HEK293 (cell line): Measurements from ENCODE around the gene RNF175.

Experiments
- CTCF ChIA-PET: fragments of 350-600 bp; formaldehyde crosslinking; extraction: SDS; loops from one replicate; lab custom pipeline; 2021; ENCODE audit warnings: antibody characterized with exemption; lab: Yijun Ruan, JAX
- POLR2A ChIA-PET: fragments of 300-600 bp; formaldehyde crosslinking; extraction: SDS; loops from one replicate; lab custom pipeline; 2020; ENCODE audit warnings: antibody characterized with exemption, inconsistent platforms; lab: Yijun Ruan, JAX
- H3K27ac ChIP-seq: fragments of 200-500 bp; sonication (Bioruptor generic); 2 replicates; pipeline ENCODE4 v1.5.1; 2014; ENCODE audit warnings: low read depth, low read length, control low read depth, inconsistent platforms; ENCODE audit errors: extremely low read depth
- H3K36me3 ChIP-seq, 2 experiments: fragments of 200-500 bp in 1 of 2; sonication (Bioruptor generic) in 1 of 2; 1 replicate in 1 of 2; 2 replicates in 1 of 2; pipeline ENCODE4 v1.5.1; 2014 to 2017; ENCODE audit warnings: inconsistent platforms in 2 of 2, low read length in 2 of 2; ENCODE audit not compliant: control insufficient read depth in 2 of 2, insufficient read depth in 1 of 2
- H3K4me1 ChIP-seq: fragments of 200-500 bp; sonication (Bioruptor generic); 2 replicates; pipeline ENCODE4 v1.5.1; 2014; ENCODE audit warnings: mild to moderate bottlenecking, low read length, inconsistent platforms; ENCODE audit not compliant: control insufficient read depth, insufficient read depth
- H3K4me3 ChIP-seq: 2 replicates; pipeline ENCODE4 v1.5.1; 2011; ENCODE audit warnings: low read depth, mild to moderate bottlenecking, control low read depth, low read length, moderate library complexity
- H3K9me3 ChIP-seq: fragments of 200-500 bp; sonication (Bioruptor generic); 2 replicates; pipeline ENCODE4 v1.5.1; 2014; ENCODE audit warnings: low read depth, low read length, inconsistent platforms; ENCODE audit not compliant: control insufficient read depth, insufficient read depth
- GLIS1 ChIP-seq: fragments of 450-650 bp; formaldehyde crosslinking; IDR thresholded peaks from 2 replicates; pipeline ENCODE4 v1.5.1; 2016; ENCODE audit warnings: missing biosample characterization, missing genetic modification characterization
- MYNN ChIP-seq: fragments of 450-650 bp; formaldehyde crosslinking; IDR thresholded peaks from 2 replicates; pipeline ENCODE4 v1.5.1; 2016; ENCODE audit warnings: missing biosample characterization, missing genetic modification characterization, borderline replicate concordance
- PATZ1 ChIP-seq: fragments of 450-650 bp; formaldehyde crosslinking; IDR thresholded peaks from 2 replicates; pipeline ENCODE4 v1.5.1; 2016; ENCODE audit warnings: missing biosample characterization, missing genetic modification characterization
- PBX3 ChIP-seq: sonication (generic); formaldehyde crosslinking; IDR thresholded peaks from 2 replicates; pipeline ENCODE4 v1.8.1; 2022; ENCODE audit warnings: mild to moderate bottlenecking, moderate library complexity, missing genetic modification reagents
- PRDM4 ChIP-seq: fragments of 450-650 bp; formaldehyde crosslinking; IDR thresholded peaks from 2 replicates; pipeline ENCODE4 v1.5.1; 2017; ENCODE audit warnings: missing biosample characterization, missing genetic modification characterization
- ZBTB44 ChIP-seq: fragments of 450-650 bp; IDR thresholded peaks from 2 replicates; pipeline ENCODE4 v1.5.1; 2018; ENCODE audit warnings: missing biosample characterization, mild to moderate bottlenecking, missing genetic modification characterization
- ZBTB48 ChIP-seq: fragments of 450-650 bp; formaldehyde crosslinking; IDR thresholded peaks from 2 replicates; pipeline ENCODE4 v1.5.1; 2016; ENCODE audit warnings: missing biosample characterization, missing genetic modification characterization
- ZIC2 ChIP-seq: fragments of 450-650 bp; formaldehyde crosslinking; IDR thresholded peaks from 2 replicates; pipeline ENCODE4 v1.5.1; 2016; ENCODE audit warnings: missing biosample characterization, missing genetic modification characterization
- ZNF132 ChIP-seq: fragments of 450-650 bp; formaldehyde crosslinking; IDR thresholded peaks from 2 replicates; pipeline ENCODE4 v1.5.1; 2017; ENCODE audit warnings: missing biosample characterization, missing genetic modification characterization, borderline replicate concordance
- ZNF26 ChIP-seq: fragments of 450-650 bp; formaldehyde crosslinking; IDR thresholded peaks from 2 replicates; pipeline ENCODE4 v1.5.1; 2016; ENCODE audit warnings: missing biosample characterization, missing genetic modification characterization
- ZNF311 ChIP-seq: fragments of 450-650 bp; formaldehyde crosslinking; IDR thresholded peaks from 2 replicates; pipeline ENCODE4 v1.5.1; 2017; ENCODE audit warnings: missing biosample characterization, missing genetic modification characterization, borderline replicate concordance
- ZNF324 ChIP-seq: fragments of 450-650 bp; formaldehyde crosslinking; IDR thresholded peaks from 2 replicates; pipeline ENCODE4 v1.5.1; 2016; ENCODE audit warnings: missing biosample characterization, missing genetic modification characterization
- ZNF423 ChIP-seq: fragments of 450-650 bp; formaldehyde crosslinking; IDR thresholded peaks from 2 replicates; pipeline ENCODE4 v1.5.1; 2016; ENCODE audit warnings: missing biosample characterization, missing genetic modification characterization
- ZNF433 ChIP-seq: fragments of 450-650 bp; formaldehyde crosslinking; IDR thresholded peaks from 2 replicates; pipeline ENCODE4 v1.5.1; 2016; ENCODE audit warnings: missing biosample characterization, missing genetic modification characterization, low read depth
- ZNF610 ChIP-seq: fragments of 450-650 bp; formaldehyde crosslinking; IDR thresholded peaks from 2 replicates; pipeline ENCODE4 v1.5.1; 2016; ENCODE audit warnings: missing biosample characterization, missing genetic modification characterization, borderline replicate concordance
- ZNF692 ChIP-seq: fragments of 450-650 bp; formaldehyde crosslinking; IDR thresholded peaks from 2 replicates; pipeline ENCODE4 v1.5.1; 2016; ENCODE audit warnings: missing biosample characterization, missing genetic modification characterization
- ZNF701 ChIP-seq: fragments of 450-650 bp; formaldehyde crosslinking; IDR thresholded peaks from 2 replicates; pipeline ENCODE4 v1.5.1; 2016; ENCODE audit warnings: missing biosample characterization, missing genetic modification characterization
- ZSCAN18 ChIP-seq: fragments of 450-650 bp; formaldehyde crosslinking; IDR thresholded peaks from 2 replicates; pipeline ENCODE4 v1.5.1; 2016; ENCODE audit warnings: missing biosample characterization, missing genetic modification characterization

Gene RNF175

GRCh38 chr4:153741541-153741940 is 18.3 kb downstream of the RNF175 start (continued):
- no peak for TF ChIP-seq GLIS1 (tag by site-specific recombination)
- TF ChIP-seq ZIC2 (tag by site-specific recombination), result no peak
- TF ChIP-seq ZNF311, result no peak
- TF ChIP-seq MYNN (tag by site-specific recombination), result no peak

- Histone ChIP-seq H3K4me1 (no peaks in the 10 kb centered on the region), H3K36me3 (no peaks in the 10 kb centered on the region), H3K4me3 (no peak overlapping the region), H3K9me3 (no peaks in the 10 kb centered on the region), H3K27ac (no peak overlapping the region)
- ChIA-PET CTCF (interaction anchor here (0.6 kb wide), 1 partner anchor 14 kb away, joined by 3 read pairs; no protein-coding TSS in a partner anchor), POLR2A (no interaction called here)
- TF ChIP-seq ZNF610 (tag by site-specific recombination) (no peak), ZNF701 (tag by site-specific recombination) (no peak), ZNF433 (tag by site-specific recombination) (no peak), ZBTB44 (tag by site-specific recombination) (no peak), ZNF132 (tag by site-specific recombination) (no peak), ZBTB48 (tag by site-specific recombination) (no peak), PRDM4 (tag by site-specific recombination) (no peak), ZSCAN18 (tag by site-specific recombination) (no peak), GLIS1 (tag by site-specific recombination) (no peak), ZNF423 (tag by site-specific recombination) (no peak), ZNF26 (tag by site-specific recombination) (no peak), PBX3 (no peak), ZNF692 (tag by site-specific recombination) (no peak), ZNF324 (tag by site-specific recombination) (no peak), PATZ1 (tag by site-specific recombination) (no peak)
Observed at GRCh38 chr4:153735906-153736461, 23.8 kb downstream of the RNF175 start.
